ENCODE measurements around the gene MISP. TPM values are rescaled to one million over a fixed set of nuclear protein-coding genes. Genes with fewer than 3 reads are reported as not detected.

The MISP gene
- total and polyA plus RNA-seq, 7 donors, result 0.08 to 0.13 (median 0.09) TPM; not detected in 4

GRCh38 chr19:805600-806550 lies 55.0 kb downstream of the MISP start:
- ATAC-seq (no peak), DNase-seq (peak in 1 of 2 donors; percentile 13)
- Histone ChIP-seq H3K36me3 (ENCODE audit: insufficient read depth in 1 of 2, low read depth in 1 of 2) (peaks cover 22 to 79% of the 10 kb centered on the region in 2 donors), H3K4me1 (peaks cover 30% of the 10 kb centered on the region), H3K9me3 (no peaks in the 10 kb centered on the region), H3K27ac (no peak overlapping the region), H3K27me3 (ENCODE audit: insufficient read depth in 3 of 3, low read length in 2 of 3) (no peaks in the 10 kb centered on the region), H3K4me3 (no peak overlapping the region)
- WGBS, 3 donors, result 89 to 92% (median 91%) methylated on average over 65 to 93 of the region's 93 CpGs
- intact Hi-C loops (cut with DNase I), result no loop called here
- no peak for TF ChIP-seq CTCF (IDR thresholded peaks at IDR 0.05)

GRCh38 chr19:806815-807421 lies 56.0 kb downstream of the MISP start:
- DNase-seq, result no peak
- H3K36me3 ChIP-seq (ENCODE audit: insufficient read depth in 1 of 2, low read depth in 1 of 2), result peaks cover 24 to 90% of the 10 kb centered on the region in 2 donors
- no peak for TF ChIP-seq CTCF (IDR thresholded peaks at IDR 0.05)

DNA sequence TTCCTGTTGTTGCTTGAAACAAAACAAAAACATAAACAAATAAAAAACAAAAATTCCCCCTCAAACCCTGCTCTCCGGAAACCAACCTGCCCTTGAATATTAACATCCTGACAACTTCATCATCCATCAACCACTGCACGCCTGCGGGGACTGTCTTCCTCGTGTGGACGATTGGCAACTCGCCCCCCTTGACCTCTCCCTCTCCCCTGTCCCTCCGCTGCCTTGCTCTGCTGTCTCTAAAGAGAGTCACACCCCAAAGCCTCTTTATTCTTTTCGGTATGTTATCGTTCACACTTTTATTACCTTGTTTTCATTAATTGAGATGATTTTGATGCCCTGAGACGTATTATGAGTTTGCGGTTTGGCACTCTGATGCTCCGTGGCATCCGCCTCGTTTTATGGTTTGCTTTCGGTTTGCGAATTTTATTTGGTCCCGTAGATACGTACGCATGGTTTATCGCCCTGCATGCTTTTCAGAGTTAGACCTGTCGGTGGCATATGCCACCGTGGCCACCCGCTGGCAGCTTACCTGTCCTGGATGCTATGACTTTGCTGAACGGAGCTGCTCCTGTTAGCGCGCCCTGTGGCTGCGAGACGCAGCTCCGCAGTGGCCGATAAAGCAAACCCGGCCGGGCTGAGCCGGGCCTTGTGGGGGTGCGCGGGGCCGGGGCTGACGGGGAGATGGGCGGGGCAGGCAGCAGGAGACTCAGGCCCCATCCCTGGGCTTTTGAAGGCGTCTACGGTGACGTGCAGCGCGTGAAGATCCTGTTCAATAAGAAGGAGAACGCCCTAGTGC lies 56.9 kb downstream of the MISP start:
- H3K4me1 ChIP-seq, result peaks cover 11% of the 10 kb centered on the region
- intact Hi-C loops (cut with DNase I), result no loop called here
- 89 to 91% (median 89%) methylated on average over 38 to 44 of the region's 44 CpGs for WGBS, 3 donors
- H3K9me3 ChIP-seq, result no peaks in the 10 kb centered on the region
- H3K4me3 ChIP-seq, result no peak overlapping the region
- no peaks in the 10 kb centered on the region for H3K27me3 ChIP-seq (ENCODE audit: insufficient read depth in 3 of 3, low read length in 2 of 3)
- no peak for DNase-seq
- H3K27ac ChIP-seq, result no peak overlapping the region
- no peak for TF ChIP-seq CTCF (IDR thresholded peaks at IDR 0.05)
- peaks cover 24 to 96% of the 10 kb centered on the region in 2 donors for H3K36me3 ChIP-seq (ENCODE audit: insufficient read depth in 1 of 2, low read depth in 1 of 2)
- ATAC-seq, result no peak

More at GRCh38 chr19:806815-807421, 56.0 kb downstream of the MISP start:
- Histone ChIP-seq H3K4me1 (peaks cover 20% of the 10 kb centered on the region), H3K9me3 (no peaks in the 10 kb centered on the region), H3K4me3 (no peak overlapping the region), H3K27me3 (ENCODE audit: insufficient read depth in 3 of 3, low read length in 2 of 3) (no peaks in the 10 kb centered on the region), H3K27ac (no peak overlapping the region)
- no peak for ATAC-seq
- WGBS, 3 donors, result 73 to 82% (median 76%) methylated on average over 34 of the region's 34 CpGs
- intact Hi-C loops (cut with DNase I), result no loop called here

GRCh38 chr19:808423-808775 lies 57.5 kb downstream of the MISP start:
- Histone ChIP-seq H3K27me3 (ENCODE audit: insufficient read depth in 3 of 3, low read length in 2 of 3) (no peaks in the 10 kb centered on the region), H3K9me3 (no peaks in the 10 kb centered on the region), H3K4me3 (no peak overlapping the region), H3K36me3 (ENCODE audit: insufficient read depth in 1 of 2, low read depth in 1 of 2) (peaks cover 21 to 97% of the 10 kb centered on the region in 2 donors), H3K4me1 (peaks cover 5% of the 10 kb centered on the region), H3K27ac (no peak overlapping the region)
- no peak for TF ChIP-seq CTCF (IDR thresholded peaks at IDR 0.05)
- ATAC-seq (no peak), DNase-seq (no peak)
- 90 to 93% (median 90%) methylated on average over 25 to 26 of the region's 26 CpGs for WGBS, 3 donors
- intact Hi-C loops (cut with DNase I), result no loop called here
